NB4 (cell line): ENCODE data around the gene SKAP1.

Source experiments
- DNase-seq: peaks from one replicate; pipeline ENCODE4 v3.0.0; 2010; ENCODE audit warnings: low read depth
- H3K4me3 ChIP-seq: one replicate; pipeline ENCODE4 v1.5.1; 2011; ENCODE audit warnings: mild to moderate bottlenecking, low read depth, low read length, moderate library complexity
- CTCF ChIP-seq: IDR thresholded peaks from one replicate; pipeline ENCODE4 v1.5.1; 2012; ENCODE audit warnings: low read depth, low read length
- MAX ChIP-seq: IDR thresholded peaks from 2 replicates; pipeline ENCODE4 v1.6.1; 2011; ENCODE audit warnings: low read depth, low read length
- MYC ChIP-seq: IDR thresholded peaks from 2 replicates; pipeline ENCODE4 v1.6.1; 2011; ENCODE audit warnings: low read depth, low read length
- POLR2A ChIP-seq: IDR thresholded peaks from 2 replicates; pipeline ENCODE4 v1.6.1; 2011; ENCODE audit warnings: mild to moderate bottlenecking; ENCODE audit not compliant: insufficient read length; ENCODE audit errors: extremely low read depth

SKAP1 gene

GRCh38 chr17:48357779-48358602 lies 72.0 kb downstream of the SKAP1 start:
- TF ChIP-seq MAX (no peak), CTCF (no peak), MYC (no peak), POLR2A (no peak)
- H3K4me3 ChIP-seq, result no peak overlapping the region
- DNase-seq, result no peak

DNA sequence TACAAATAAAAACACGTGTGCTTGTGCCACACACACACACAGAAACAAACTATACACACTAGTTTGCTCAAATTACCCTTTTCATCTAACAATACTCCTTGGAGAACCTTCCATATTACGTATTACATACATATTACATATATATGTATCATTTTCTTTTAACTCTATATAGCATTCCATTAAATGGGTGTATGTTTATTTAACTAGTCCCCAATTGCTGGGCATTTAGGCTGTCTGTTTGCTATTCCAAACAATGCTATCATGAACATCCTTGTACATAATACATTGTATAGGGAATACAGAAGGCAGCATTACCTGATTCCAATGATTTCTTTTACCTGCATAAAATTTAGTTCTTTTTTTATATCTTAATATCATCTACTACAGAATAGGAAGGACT lies 73.1 kb downstream of the SKAP1 start:
- H3K4me3 ChIP-seq, result no peak overlapping the region
- no peak for DNase-seq
- TF ChIP-seq MYC, result no peak
- no peak for TF ChIP-seq MAX
- no peak for TF ChIP-seq CTCF
- TF ChIP-seq POLR2A, result no peak

DNA sequence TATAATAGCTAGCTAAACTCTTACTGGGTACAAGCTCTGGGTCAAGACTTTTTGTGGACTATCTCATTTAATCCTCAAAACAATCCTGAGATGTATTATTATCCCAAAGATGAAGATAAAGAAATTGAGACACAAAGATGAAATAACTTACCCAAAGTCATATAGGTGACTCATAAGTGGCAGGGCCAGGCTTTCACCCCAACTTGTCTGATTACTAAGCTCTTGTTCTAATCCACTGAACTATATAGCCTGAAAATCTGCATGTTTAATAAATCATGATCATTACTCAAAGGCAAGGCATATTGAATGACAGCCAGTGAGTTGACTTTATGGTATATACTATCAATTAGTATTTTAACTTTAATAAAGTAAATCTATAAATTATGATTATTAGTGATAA lies 77.4 kb downstream of the SKAP1 start:
- no peak overlapping the region for H3K4me3 ChIP-seq
- no peak for TF ChIP-seq CTCF
- no peak for TF ChIP-seq POLR2A
- no peak for DNase-seq

DNA sequence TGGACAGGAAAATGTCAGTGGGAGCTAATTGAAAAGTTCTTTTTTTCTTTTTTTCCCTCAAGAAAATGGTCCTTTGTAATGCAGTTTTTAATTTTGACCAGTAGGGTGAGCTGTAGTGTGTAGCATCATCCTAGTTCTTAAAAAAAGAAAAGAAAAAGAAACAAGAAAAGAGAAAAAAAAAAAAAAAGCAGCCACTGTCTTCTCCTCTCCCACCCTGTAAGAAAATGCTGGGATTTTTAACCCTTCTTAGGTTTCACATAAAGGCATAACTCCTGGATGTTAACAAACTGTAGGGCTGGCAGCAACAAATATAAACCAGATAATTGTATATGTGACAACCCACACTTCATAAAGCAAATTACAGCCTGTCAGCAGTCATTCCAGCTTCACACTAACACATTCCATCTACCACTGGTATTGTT lies 78.1 kb downstream of the SKAP1 start:
- no peak overlapping the region for H3K4me3 ChIP-seq
- TF ChIP-seq MYC, result no peak
- TF ChIP-seq CTCF, result peak; percentile 43
- DNase-seq, result peak; percentile 22

- no peak for TF ChIP-seq MAX
- H3K4me3 ChIP-seq, result no peak overlapping the region
- no peak for DNase-seq
These were observed 81.7 kb downstream of the SKAP1 start for GRCh38 chr17:48348352-48348751.

- no peak for DNase-seq
- no peak for TF ChIP-seq POLR2A
- no peak for TF ChIP-seq MAX
- no peak for TF ChIP-seq MYC
- no peak for TF ChIP-seq CTCF
- no peak overlapping the region for H3K4me3 ChIP-seq
These were observed 82.8 kb downstream of the SKAP1 start for GRCh38 chr17:48347177-48347576.
